ENCODE results near the gene COL26A1.

COL26A1 gene

DNA sequence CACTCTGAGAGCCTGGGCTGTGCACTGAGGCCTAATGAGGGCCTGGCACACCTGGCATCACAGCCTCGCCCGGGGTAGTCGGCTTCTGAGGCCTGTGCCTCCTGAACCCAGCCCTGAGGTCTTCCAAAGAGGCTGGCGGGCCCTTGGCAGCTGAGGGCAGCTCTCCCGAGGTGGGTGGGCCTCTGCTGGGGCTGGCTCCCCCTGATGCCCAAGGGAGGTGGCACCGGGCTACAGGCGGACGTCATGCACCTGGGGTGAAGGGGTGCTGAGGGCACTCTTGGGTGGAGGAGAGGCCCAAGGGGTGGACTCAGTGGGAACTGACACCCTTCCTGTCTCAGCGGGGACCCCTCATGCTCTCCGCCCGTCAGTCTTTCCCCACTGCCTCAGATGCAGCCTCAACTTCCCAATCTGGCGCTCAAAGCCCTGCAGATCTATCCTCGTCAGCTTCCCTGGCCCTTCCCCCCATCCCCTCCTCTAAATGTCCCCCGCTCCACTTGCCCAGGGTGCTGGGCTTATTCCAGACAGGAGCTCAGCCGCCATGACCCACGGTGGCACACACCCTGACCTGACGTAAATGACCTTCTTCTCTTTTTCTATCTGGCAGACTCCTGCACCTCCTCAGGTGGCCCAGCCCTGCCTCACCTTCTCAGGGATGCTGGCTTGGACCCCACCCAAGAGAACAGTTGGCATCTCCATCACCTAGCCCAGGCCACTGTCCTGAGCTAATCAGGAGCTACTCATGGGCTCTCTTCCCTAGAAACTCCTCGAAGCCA, 228.2 kb downstream of the COL26A1 start:
- TF ChIP-seq, protein P1, sequence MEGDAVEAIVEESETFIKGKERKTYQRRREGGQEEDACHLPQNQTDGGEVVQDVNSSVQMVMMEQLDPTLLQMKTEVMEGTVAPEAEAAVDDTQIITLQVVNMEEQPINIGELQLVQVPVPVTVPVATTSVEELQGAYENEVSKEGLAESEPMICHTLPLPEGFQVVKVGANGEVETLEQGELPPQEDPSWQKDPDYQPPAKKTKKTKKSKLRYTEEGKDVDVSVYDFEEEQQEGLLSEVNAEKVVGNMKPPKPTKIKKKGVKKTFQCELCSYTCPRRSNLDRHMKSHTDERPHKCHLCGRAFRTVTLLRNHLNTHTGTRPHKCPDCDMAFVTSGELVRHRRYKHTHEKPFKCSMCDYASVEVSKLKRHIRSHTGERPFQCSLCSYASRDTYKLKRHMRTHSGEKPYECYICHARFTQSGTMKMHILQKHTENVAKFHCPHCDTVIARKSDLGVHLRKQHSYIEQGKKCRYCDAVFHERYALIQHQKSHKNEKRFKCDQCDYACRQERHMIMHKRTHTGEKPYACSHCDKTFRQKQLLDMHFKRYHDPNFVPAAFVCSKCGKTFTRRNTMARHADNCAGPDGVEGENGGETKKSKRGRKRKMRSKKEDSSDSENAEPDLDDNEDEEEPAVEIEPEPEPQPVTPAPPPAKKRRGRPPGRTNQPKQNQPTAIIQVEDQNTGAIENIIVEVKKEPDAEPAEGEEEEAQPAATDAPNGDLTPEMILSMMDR (IDR thresholded peaks at IDR 0.05) = no peak

GRCh38 chr7:101591504-101591903, 228.8 kb downstream of the COL26A1 start:
- TF ChIP-seq, protein P1 (IDR thresholded peaks at IDR 0.05) = no peak

GRCh38 chr7:101593556-101593955, 230.9 kb downstream of the COL26A1 start:
- TF ChIP-seq, protein P1 (IDR thresholded peaks at IDR 0.05) = no peak

- TF ChIP-seq, protein P1 (IDR thresholded peaks at IDR 0.05) = no peak
These were observed 232.1 kb downstream of the COL26A1 start for GRCh38 chr7:101594790-101595189.

DNA sequence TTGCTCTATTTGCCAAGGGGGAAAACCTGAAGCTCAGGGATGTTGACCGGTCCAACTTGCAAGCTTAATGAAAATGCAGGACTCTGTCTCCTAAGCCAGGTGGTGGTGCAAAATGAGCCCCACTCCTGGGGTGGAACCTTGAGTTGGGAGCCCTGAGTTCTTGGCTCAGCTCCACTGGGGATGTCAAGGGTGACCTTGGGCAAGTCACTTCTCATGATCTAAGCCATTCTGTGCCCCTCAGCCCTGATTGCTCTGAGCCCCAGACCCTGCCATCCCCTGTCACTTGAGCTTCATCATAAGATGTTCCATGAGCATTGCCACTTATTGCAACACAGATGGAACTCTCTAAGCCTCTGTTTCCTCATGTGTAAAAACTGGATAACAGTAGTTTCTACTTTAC, 232.6 kb downstream of the COL26A1 start:
- TF ChIP-seq, protein P1 (IDR thresholded peaks at IDR 0.05) = no peak

DNA sequence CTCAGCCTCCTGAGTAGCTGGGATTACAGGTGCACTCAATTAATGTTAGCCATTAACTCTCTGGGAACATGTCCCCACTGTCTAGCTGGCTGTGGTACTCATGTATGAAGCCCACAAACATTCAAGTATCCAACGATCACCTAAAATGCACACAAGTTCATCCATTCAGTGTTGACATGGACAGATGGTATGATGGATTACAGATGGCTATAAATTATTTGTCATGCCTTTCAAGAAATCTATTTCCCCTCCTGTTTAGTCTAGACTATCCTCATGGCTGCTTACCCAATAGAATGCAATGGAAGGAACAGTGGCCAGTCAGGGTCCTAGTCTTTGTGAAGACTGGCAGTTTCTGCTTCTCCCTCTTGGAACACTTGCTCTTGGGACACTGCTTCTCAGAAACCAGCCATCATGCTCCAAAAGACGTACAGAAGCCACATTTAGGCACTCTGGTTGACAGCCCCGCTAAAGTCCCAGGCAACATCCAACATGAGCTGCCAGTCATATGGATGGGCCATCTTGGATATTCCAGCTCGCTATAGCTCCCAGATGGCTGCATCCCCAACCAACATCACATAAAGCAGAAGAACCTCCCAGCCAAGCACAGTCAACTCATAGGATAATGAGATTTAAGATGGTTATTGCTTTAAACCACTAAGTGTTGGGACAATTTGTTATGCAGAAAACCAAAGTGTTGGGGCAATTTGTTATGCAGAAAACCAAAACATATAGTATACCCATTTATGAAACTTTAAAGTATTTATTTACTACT, 233.3 kb downstream of the COL26A1 start:
- TF ChIP-seq, protein P1 (IDR thresholded peaks at IDR 0.05) = no peak

GRCh38 chr7:101596898-101597297, 234.2 kb downstream of the COL26A1 start:
- TF ChIP-seq, protein P1 (IDR thresholded peaks at IDR 0.05) = no peak

Data from LNCAP (cell line).